ENCODE measurements around the gene KLHL24. TPM values are rescaled to one million over a fixed set of nuclear protein-coding genes. Genes with fewer than 3 reads are reported as not detected.

KLHL24 gene
- total and polyA plus RNA-seq, 2 of the 13 experiments (the other 11 are each of a cell fraction or from before 2014, with no cell fraction given), result 6.9 to 15.7 TPM

DNA sequence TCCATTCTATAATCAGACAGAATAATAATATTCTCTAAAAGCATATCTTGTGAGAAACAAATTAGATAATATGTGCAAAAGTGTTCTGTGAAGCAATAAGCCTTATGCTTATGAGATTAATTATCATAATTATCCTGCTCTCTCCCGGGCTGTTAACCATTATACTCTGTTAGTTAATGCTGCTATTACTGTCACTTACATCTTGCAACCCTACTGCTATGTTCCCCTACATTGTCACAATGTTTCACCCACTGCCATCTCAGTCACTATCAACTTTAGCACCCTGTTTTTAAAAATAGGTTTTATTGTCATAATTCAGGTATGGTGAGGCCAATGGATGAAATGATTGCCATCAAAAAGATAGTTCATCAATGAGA lies 15.2 kb upstream of the KLHL24 start:
- Histone ChIP-seq H3K4me2 (ENCODE audit: low read depth, low read length) (no peak overlapping the region), H2AFZ (ENCODE audit: low read length) (no peak overlapping the region), H3K9ac (ENCODE audit: insufficient read depth, low read depth, low read length) (no peak overlapping the region), H3K9me3 (ENCODE audit: low read length) (no peaks in the 10 kb centered on the region), H4K20me1 (ENCODE audit: insufficient read depth, low read length) (no peaks in the 10 kb centered on the region), H3K79me2 (ENCODE audit: insufficient read depth, low read length) (no peaks in the 10 kb centered on the region), H3K4me1 (ENCODE audit: insufficient read depth, low read length) (no peaks in the 10 kb centered on the region), H3K4me3 (replicated peaks in 1 of 3; ENCODE audit: insufficient read depth in 1 of 3, low read depth in 2 of 3, low read length in 3 of 3) (no peak overlapping the region), H3K27ac (ENCODE audit: extremely low read length, insufficient read depth, low read length) (no peak overlapping the region), H3K36me3 (replicated peaks in 1 of 2; ENCODE audit: control insufficient read depth in 1 of 2, insufficient read depth in 2 of 2, low read length in 2 of 2) (no peaks in the 10 kb centered on the region), H3K27me3 (ENCODE audit: control insufficient read depth in 1 of 2, insufficient read depth in 2 of 2, low read length in 2 of 2) (no peaks in the 10 kb centered on the region; a peak in 1 of 5 replicates)
- ChIA-PET POLR2A (no interaction called here), CTCF (ENCODE audit: low intra/inter-chr PET ratio, low total read pairs) (no interaction called here)
- WGBS (ENCODE audit: low lambda C conversion rate), result 18% methylated on average over 1 of the region's 1 CpG
- in situ Hi-C loops (cut with HindIII; ENCODE audit: extremely low pct_ligation_motif_present, low pct_unique_long_range_greater_than_20kb), result no loop called here
- no TSS peak for BruUV-seq (replicated peaks)
- FAIRE-seq (no peak), ATAC-seq (no peak), DNase-seq (ENCODE audit: low spot score) (no peak)
- intact Hi-C loops (cut with micrococcal nuclease; ENCODE audit: unreplicated experiment), result loop anchor here (10.0 kb wide), 1 partner anchor 125 kb away; no protein-coding TSS in a partner anchor
- no peak for TF ChIP-seq ZXDC (CRISPR knock-in tag; IDR thresholded peaks at IDR 0.05)
- no peak for TF ChIP-seq ZNF432 (CRISPR knock-in tag; IDR thresholded peaks at IDR 0.05; ENCODE audit: borderline replicate concordance)
- TF ChIP-seq ZNF256 (CRISPR knock-in tag; conservative IDR thresholded peaks at IDR 0.05), result no peak
- TF ChIP-seq HNRNPUL1 (IDR thresholded peaks at IDR 0.05; ENCODE audit: low read depth, low read length), result no peak
- no peak for TF ChIP-seq SIX1 (CRISPR knock-in tag; IDR thresholded peaks at IDR 0.05; ENCODE audit: borderline replicate concordance)
- no peak for TF ChIP-seq YY1 (IDR thresholded peaks at IDR 0.05; ENCODE audit: insufficient read depth, insufficient replicate concordance, low read depth, low read length)
- no peak for TF ChIP-seq ZSCAN29 (CRISPR knock-in tag; conservative IDR thresholded peaks at IDR 0.05)
- no peak for TF ChIP-seq JUND (CRISPR knock-in tag; IDR thresholded peaks at IDR 0.05)
- TF ChIP-seq MEF2D (CRISPR knock-in tag; IDR thresholded peaks at IDR 0.05), result no peak
- no peak for TF ChIP-seq PRDM4 (CRISPR knock-in tag; IDR thresholded peaks at IDR 0.05; ENCODE audit: borderline replicate concordance)
- TF ChIP-seq ATF2 (CRISPR knock-in tag; IDR thresholded peaks at IDR 0.05), result no peak
- no peak for TF ChIP-seq ZNF468 (CRISPR knock-in tag; IDR thresholded peaks at IDR 0.05)
- no peak for TF ChIP-seq JUNB (CRISPR knock-in tag; IDR thresholded peaks at IDR 0.05; ENCODE audit: borderline replicate concordance)
- TF ChIP-seq JUN (CRISPR knock-in tag; IDR thresholded peaks at IDR 0.05), result no peak
- no peak for TF ChIP-seq PHF20 (CRISPR knock-in tag; IDR thresholded peaks at IDR 0.05)
- no peak for TF ChIP-seq ZSCAN5A (CRISPR knock-in tag; IDR thresholded peaks at IDR 0.05; ENCODE audit: borderline replicate concordance)

Data from HepG2 (cell line).